ENCODE measurements around the gene OR2M7.

DNA sequence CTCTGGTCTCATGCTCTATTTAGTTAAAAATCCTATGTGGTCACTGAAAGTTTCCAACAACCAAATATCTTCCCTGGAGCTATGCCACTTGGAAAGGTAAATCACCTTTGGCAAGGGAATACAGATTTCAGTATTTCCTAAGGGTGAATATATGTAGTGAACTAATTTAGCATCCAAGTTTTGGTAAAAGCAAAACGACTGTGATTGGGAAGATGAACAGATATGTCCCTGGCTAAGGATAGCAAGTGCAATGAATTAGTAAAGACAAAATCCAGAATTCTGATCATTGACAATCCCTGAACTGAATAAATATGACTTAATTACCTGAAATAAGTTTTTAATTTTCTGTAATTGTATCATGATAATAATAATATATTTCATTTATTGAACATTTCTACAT, 46.5 kb downstream of the OR2M7 start, which contains the start of gene OR2T33:
- TF ChIP-seq POLR2A (IDR thresholded peaks at IDR 0.05; ENCODE audit: low read length) (no peak), GATA1 (IDR thresholded peaks at IDR 0.05; ENCODE audit: low read depth, low read length) (no peak)

Data from erythroblast (primary cell).